Epithelial cell of proximal tubule (primary cell): ENCODE measurements around the gene MAZ. TPM values are rescaled to one million over a fixed set of nuclear protein-coding genes. Genes with fewer than 3 reads are reported as not detected.
A peak's percentile ranks its signal among the peaks of the same experiment; 100 is the strongest.
"Not testable (repeated sequence)": the region's sequence is repeated elsewhere in the genome, so short reads cannot be mapped to it uniquely, and the experiment has no call there.

Experiments used
- DNase-seq: peaks from one replicate; pipeline ENCODE4 v3.0.0-alpha.2; 2011; ENCODE audit warnings: low read depth
- H3K4me3 ChIP-seq: 2 replicates; pipeline ENCODE4 v1.5.1; 2011; ENCODE audit warnings: low read depth, mild to moderate bottlenecking, low read length
- total RNA-seq: library from RNA; depleted of rRNA; stranded (reverse); fragments of >200 nt; gene quantifications from 2 replicates; pipeline ENCODE4 v1.2.3, GENCODE V29; 2015
- TF ChIP-seq, protein P1 (sequence below): conservative IDR thresholded peaks from 2 replicates; pipeline ENCODE4 v1.5.1; 2012; ENCODE audit warnings: low read depth, mild to moderate bottlenecking, low read length

MAZ gene
- total RNA-seq, 1 donor from 2014 or later = 174 TPM

DNA sequence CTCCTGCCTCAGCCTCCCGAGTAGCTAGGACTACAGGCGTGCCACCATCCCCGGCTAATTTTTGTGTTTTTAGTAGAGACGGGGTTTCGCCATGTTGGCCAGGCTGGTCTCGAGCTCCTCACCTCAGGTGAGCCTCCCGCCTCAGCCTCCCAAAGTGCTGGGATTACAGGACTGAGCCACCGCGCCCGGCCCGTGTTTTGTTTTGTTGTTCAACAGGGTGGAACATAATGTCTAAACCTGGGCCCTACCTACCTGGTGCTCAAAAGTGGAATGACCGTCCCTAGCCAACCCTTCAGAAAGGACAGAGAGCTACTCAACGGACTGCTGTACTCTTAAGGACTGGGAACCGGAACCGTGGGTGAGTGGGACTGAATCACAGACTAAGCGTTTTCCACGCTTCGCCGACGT is 16.6 kb upstream of the MAZ start:
- H3K4me3 ChIP-seq = peak overlapping the region; percentile 97
- DNase-seq = no peak
- TF ChIP-seq, protein P1, sequence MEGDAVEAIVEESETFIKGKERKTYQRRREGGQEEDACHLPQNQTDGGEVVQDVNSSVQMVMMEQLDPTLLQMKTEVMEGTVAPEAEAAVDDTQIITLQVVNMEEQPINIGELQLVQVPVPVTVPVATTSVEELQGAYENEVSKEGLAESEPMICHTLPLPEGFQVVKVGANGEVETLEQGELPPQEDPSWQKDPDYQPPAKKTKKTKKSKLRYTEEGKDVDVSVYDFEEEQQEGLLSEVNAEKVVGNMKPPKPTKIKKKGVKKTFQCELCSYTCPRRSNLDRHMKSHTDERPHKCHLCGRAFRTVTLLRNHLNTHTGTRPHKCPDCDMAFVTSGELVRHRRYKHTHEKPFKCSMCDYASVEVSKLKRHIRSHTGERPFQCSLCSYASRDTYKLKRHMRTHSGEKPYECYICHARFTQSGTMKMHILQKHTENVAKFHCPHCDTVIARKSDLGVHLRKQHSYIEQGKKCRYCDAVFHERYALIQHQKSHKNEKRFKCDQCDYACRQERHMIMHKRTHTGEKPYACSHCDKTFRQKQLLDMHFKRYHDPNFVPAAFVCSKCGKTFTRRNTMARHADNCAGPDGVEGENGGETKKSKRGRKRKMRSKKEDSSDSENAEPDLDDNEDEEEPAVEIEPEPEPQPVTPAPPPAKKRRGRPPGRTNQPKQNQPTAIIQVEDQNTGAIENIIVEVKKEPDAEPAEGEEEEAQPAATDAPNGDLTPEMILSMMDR = no peak

DNA sequence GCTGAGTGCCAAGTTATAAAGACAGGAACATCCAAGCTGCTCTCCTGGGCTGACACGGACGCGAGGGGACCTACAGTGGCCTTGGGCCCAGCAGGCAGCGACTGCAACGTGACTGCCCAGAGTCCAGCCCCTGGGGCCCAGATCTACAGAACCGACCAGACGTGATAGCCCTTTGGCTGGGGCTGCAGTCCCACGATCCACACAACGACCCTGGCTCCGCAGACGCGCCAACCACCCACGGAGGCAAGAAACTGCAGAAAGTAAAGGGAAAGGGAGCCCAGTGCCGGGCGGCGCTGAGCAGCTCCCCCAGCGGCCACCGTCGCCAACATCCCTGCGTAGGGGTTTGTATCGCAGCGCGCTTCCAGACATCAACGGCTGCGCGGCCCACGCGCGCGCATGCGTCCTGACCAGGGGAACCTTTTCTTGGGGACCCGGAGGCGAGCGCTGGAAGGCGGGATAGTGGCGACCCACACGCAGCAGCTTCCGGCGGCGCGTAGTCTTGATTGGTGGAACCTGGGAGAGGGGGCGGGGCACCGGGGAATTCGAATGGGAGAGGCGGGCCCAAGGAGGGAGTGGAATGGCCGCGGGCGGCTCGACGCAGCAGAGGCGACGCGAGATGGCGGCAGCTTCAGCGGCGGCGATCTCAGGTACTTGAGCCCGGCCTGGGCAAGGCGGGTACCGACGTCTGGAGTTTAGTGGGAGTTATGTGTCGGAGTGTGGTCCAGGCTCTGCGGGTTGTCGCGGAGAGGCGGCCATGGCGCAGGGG is 16.0 kb upstream of the MAZ start, which contains the start of gene KIF22:
KIF22 (plus strand) TSS at position 569 of the 766 bp plus-strand sequence; CDS start at position 578, 9 bp downstream.
- TF ChIP-seq, protein P1 = peak; percentile 57
- peak; percentile 70 for DNase-seq
- H3K4me3 ChIP-seq = peak within 1 kb of the TSS; percentile 97

DNA sequence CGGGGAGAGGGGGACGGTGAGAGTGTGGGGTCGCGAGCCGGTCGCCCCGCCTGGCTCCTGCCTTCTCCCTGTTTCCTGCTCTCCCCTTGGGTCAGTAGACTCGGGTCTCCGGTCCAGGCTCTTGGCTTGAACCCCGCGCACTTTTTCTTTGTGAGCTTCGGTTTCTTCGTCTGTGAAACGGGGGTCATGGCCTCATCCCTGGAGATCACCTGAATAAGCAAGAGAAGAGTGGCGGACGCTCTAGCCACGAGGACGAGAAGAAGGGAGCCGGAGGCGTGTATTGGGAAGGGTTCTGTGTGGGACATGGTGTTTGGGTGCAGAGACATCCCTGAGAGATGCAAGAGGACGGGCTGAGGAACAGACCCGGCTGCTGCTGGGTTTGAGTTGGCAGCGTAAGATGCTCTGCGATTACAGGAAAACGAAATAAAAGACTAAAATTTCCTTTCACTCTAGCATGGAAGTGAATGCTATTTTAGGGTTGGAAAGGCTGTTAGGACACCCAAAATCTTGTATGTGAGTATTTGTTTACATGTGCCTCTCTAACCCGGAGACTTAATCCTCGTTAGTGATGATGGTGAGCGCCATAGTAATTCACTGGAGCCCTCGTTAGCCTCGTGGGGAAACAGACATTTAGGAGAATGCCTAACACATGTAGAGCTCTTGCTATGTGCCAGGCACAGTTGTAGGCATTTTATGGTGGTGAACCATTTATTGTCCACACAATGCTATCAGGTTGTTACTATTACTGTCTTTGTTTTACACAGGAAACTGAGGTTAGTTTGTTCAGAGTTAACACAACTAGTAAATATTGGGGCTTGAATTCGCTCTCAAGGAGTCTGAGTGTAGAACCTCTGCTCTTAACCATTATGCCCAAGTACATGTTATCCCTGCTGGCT is 15.1 kb upstream of the MAZ start:
- TF ChIP-seq, protein P1 = no peak
- H3K4me3 ChIP-seq = peak overlapping the region; percentile 97

DNA sequence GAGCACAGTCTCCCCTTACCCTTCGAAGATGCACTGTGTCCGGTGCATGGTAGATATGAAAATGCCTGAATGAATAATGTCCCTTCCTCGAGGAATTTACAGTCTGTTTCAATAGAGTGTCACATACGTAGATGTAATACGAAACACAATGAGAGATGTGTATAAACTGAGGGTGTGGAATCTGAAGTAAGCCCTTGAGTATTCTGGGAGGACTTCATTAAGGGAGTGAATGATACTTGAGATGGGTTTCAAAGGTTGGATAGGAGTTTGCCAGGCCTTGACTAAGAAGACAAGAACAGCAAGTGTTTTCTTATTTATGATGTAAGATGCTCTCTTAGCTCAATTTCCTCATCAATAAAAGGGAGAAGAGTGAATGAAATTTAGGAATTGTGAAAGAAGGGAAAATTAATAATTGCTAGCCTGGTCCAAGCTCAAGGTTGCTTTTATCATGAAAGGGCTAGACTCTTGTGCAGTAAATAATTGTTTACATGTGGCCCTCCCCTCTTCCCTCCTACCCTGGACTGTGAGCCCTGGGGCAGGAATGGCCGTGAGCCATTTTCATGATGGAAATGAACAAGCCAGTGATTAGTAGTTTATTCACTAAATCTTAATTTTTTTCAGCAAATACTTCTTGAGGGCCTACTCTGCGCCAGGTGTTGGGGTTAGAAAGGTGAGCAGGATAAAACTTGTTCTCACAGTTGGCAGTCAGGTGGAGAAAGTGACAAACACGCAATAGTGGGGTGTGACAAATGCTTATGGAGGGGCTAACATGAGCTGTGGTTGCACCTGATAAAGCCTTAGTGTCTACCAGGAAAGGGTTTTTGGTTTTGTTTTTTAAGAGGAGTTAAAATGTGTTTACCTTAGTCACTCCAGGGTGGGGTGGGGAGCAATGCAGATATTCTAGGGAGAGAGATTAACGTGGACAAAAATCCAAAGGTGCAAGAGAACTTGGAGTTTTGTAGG is 14.2 kb upstream of the MAZ start:
- TF ChIP-seq, protein P1 = no peak
- peak overlapping the region; percentile 97 for H3K4me3 ChIP-seq
- no peak for DNase-seq

More for the DNA sequence above, 15.1 kb upstream of the MAZ start:
- DNase-seq = no peak

DNA sequence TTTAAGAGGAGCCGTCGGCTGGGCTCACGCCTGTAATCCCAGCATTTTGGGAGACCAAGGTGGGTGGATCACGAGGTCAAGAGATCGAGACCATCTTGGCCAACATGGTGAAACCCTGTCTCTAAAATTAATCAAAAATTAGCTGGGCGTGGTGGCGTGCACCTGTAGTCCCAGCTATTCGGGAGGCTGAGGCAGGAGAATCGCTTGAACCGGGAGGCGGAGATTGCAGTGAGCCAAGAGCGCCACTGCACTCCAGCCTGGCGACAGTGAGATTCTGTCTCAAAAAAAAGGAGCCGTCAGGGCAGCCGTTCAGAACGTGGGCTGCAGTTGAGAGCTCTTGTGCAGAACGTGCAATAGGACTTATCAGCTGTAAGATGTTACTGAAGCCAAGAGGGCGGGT is 13.2 kb upstream of the MAZ start:
- not testable (repeated sequence) for DNase-seq, H3K4me3 ChIP-seq

DNA sequence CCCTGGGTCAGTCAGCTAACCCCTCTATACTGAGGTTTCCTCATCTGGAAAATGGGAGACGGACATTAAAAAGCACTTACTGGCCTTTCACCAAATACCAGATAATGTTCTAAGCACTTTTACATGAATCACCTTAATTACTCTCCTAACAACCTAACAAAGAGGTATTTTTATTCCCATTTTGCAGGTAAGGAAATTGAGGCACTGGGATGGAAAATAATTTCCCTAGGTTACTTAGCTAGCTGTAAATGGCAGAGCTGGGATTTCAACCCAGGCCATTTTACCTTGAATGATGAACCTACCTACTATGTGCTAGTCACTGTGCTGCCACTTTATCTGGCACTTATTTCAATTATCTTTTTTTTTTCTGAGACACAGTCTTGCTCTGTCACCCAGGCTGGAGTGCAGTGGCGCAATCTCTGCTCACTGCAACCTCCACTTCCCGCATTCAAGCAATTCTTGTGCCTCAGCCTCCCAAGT is 12.1 kb upstream of the MAZ start:
- H3K4me3 ChIP-seq = no peak overlapping the region
- no peak for DNase-seq
- TF ChIP-seq, protein P1 = no peak
